GOT3 (cell line): ENCODE data around the gene CHRNE.
"Not testable (repeated sequence)": the region's sequence is repeated elsewhere in the genome, so short reads cannot be mapped to it uniquely, and the experiment has no call there.

ENCODE experiments used
- DNase-seq: peaks from one replicate; lab custom pipeline; 2025; ENCODE audit warnings: mixed read lengths; lab: John Stamatoyannopoulos, UW

The CHRNE gene

DNA sequence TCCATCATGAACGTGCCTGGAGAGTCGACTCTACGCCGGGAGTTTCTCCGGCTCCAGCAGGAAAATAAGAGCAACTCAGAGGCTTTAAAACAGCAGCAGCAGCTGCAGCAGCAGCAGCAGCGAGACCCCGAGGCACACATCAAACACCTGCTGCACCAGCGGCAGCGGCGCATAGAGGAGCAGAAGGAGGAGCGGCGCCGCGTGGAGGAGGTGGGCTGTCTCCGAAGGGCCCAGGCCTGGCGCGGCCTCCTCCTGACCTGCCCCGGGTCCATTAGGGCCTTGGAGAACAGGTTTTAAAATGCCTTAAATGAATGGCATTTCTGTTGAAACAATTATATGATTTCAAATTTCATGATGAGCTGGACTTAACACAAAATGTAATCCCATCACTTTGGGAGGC lies 15.3 kb downstream of the CHRNE start:
- DNase-seq = no peak

DNA sequence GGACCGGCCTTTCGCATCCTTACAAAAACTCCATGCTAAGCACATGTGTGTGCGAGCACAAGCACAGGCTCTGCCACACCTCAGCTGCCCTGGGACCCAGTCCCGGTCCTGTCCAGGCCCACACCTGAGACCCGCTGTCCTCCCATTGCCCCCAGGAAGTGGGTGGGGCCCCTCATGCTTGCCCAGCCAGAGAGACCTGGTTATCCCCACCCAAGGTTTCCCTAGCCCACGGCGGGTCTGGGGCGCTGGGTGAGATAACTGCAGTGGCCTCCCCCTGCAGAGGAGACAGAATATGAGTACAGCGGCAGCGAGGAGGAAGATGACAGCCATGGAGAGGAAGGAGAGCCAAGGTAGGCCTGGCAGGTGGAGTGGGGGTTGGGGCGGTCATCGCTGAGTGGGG lies 16.1 kb downstream of the CHRNE start:
- DNase-seq = no peak

DNA sequence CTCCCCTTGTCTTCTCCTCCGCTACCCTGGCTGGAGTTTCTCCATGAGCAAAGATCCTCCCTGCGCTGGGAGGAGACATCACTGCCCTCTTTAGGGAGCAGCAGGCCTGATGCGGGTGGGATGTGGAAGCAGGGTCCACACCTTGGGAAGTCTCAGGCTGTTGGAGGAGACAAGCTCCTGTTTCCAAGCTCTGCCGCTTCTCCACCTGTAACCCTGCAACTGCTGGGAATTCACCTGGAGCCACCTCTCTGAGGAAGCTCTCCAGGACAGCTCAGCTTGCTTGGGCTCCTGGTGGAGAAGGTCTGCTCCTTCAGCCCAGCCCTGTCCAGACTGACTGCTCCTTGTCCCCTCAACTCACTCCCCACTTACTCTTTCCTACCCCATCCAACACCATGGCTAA lies 18.4 kb downstream of the CHRNE start:
- no peak for DNase-seq

DNA sequence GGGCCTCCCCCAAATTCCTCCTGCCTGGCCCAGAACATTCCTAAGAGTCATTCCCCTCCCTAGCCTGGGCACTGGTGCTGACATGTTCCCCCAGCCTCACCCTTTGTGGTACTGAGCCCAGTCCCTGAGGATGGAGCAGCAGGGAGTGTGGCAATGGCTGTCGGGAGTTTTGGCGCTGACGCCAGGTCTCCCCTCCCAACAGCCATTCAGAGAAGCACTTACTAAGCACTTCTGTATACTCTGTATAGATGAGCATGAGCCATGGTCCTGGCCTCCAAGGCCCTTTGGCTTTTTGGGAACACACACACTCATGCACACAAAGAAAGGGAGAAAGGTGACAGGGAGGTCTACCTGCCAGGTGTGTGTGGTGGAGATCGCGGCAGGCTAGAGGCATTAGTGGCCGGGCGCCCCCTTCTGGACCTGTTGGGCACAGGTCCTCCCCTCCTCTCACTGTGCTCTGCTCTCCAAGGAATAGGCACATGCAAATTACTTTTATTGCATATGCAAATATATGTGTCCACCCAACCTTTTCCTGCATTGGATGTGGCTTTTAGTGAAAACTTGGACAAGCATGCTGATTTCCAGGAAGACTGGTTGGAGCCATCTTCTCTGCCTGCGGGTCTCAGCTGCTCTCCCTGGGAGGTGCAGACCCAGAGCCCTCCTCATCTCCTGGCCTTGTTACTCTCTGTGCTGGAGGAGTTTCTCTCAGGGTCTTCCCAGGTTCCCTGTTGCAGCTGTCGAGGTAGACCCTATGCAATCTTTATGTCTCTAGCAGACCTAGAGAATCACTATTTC lies 20.9 kb downstream of the CHRNE start:
- no peak for DNase-seq

GRCh38 chr17:4880857-4881256 lies 22.0 kb downstream of the CHRNE start:
- no peak for DNase-seq

- no peak for DNase-seq
Observed at GRCh38 chr17:4879601-4880000, 23.3 kb downstream of the CHRNE start.

GRCh38 chr17:4877089-4877488 lies 25.8 kb downstream of the CHRNE start:
- DNase-seq = no peak

DNA sequence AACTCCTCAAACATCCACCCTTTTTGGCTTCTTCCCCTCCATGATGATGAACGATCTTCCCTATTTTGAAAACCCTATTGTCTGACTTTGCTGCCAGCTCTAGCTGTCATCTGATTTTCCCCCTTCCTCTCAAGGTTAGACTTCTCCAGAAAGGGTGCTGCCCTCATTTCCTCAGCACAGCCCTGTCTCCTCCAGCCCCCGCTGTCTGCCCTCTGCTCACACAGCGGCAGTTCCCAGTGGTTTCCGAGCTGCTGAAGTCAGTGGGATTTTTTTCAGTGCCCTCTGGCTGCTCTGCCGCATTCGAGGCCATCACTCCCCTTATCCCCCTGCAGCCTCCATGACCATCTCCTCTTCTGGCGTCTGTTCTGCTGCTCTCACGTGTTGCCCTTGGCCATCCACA lies 30.1 kb downstream of the CHRNE start:
- DNase-seq = no peak

- DNase-seq = no peak
Observed at GRCh38 chr17:4870855-4871254, 32.0 kb downstream of the CHRNE start.

GRCh38 chr17:4869058-4869998 lies 33.6 kb downstream of the CHRNE start:
- not testable (repeated sequence) for DNase-seq

DNA sequence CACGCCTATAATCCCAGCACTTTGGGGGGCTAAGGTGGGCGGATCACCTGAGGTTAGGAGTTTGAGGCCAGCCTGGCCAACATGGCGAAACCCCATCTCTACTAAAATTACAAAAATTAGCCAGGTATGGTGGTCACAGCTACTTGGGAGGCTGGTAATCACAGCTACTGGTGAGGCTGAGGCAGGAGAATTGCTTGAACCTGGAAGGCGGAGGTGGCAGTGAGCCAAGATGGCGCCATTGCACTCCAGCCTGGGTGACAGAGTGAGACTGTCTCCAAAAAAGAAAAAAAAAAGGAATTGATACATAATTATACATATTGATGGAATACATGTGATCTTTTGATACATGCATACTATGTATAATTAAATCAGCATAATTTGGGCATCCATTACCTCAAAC lies 35.4 kb downstream of the CHRNE start:
- DNase-seq = not testable (repeated sequence)

GRCh38 chr17:4863321-4863720 lies 39.6 kb downstream of the CHRNE start:
- no peak for DNase-seq

GRCh38 chr17:4862720-4863119 lies 40.2 kb downstream of the CHRNE start:
- no peak for DNase-seq

DNA sequence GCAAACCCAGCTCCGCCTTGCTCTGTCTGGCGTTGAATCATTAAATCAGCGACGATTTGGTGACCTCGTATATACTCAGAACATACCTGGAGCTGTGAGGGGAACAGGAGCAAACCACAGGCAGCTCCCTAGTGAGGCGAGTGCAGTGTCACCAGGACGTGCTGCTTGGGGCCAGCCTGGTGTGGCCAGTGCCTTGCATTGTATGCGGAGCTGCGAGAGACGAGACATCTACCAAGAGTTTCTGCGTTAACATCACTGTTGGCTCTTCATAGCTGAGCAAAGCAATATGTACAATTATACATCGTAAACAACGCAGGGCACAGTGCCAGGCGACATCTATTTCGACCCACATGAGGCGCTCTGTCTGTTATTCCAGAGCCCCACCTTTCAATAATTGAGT lies 41.8 kb downstream of the CHRNE start:
- DNase-seq = no peak

DNA sequence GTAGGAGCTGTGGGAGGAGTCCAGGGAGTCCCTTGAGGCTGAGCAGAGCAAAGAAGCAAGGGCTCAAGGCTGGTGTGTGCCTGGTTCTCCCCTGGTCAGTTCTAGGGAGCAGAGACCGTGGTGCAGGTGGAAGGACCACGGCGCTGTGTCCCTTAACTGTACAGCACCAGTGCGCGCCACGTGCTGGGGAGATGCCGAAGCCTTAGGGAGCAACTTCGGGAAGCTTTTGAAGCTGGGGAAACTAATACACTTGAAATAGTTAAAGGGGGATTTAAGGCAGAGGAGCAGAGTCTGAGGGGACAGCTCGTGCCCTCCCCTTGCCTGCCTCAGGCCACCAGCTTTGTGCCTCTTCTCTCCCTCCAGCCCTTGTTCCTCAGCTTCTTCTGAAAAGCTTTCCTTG lies 42.2 kb downstream of the CHRNE start:
- no peak for DNase-seq

- no peak for DNase-seq
Observed at GRCh38 chr17:4859816-4860625, 42.9 kb downstream of the CHRNE start.

DNA sequence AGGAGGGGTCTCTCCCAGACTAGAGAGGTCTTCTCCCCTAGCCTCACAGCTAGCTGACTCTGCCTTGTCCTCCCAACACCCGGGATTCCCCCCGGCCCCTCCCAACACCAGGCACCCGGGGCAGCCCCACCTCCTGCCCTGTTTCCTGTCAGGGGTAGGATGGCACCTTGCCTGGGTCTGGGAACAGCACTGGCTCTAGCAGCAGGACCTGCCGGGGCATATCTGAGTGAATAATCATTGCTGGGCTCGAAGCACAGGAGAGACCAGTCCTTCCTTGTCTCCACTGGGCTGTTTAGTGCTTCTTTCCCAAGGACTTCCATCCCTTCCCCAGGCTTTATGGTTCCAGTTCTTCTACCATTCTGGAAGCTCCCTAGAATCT lies 44.0 kb downstream of the CHRNE start:
- DNase-seq = no peak

DNA sequence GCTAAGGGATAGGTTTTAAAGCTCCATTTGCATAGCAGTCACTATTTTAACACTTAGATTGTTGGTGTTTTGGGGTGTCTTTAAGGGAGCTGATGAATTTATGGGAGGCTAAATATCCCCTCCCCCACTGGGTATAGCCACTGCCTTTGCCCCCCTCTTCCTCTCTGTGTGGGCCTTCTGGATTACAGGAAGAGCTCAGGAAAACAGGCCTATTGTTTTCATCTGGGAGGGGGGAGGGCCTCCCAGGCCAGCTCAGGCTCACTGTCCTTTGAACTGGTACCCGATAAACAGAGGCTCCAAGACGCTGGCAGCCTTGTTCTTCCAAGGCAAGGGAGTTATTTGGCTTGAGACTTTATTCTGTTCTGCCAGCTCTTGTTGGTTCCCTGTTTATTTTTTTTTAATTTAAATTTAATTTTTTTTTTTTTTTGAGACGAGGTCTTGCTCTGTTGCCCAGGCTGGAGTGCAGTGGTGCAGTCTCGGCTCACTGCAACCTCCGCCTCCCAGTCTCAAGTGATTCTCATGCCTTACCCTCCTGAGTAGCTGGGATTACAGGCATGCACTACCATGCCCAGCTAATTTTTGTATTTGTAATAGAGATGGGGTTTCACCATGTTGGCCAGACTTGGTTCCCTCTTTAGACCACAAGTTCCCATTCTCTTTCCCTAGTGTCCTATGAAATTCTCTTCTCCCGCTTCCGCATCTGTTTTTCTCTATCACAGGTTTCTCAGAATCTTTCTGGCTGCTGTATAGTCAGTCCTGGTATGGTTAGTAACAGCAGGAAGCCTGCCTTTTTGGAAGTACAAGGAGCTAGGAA lies 44.6 kb downstream of the CHRNE start:
- DNase-seq = no peak

DNA sequence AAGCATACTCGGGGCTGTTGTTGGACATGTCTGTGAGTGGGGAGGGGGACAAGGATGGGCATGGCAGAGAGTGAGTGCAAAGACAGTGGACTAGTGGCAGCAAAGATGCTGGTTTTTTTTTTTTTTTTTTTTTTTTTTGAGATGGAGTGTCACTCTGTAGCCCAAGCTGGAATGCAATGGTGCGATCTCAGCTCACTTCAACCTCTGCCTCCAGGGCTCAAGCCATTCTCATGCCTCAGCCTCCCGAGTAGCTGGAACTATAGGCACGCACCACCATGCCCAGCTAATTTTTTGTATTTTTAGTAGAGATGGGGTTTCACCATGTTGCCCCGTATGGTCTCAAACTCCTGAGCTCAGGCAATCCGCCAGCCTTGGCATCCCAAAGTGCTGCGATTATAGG lies 45.6 kb downstream of the CHRNE start:
- DNase-seq = not testable (repeated sequence)

DNA sequence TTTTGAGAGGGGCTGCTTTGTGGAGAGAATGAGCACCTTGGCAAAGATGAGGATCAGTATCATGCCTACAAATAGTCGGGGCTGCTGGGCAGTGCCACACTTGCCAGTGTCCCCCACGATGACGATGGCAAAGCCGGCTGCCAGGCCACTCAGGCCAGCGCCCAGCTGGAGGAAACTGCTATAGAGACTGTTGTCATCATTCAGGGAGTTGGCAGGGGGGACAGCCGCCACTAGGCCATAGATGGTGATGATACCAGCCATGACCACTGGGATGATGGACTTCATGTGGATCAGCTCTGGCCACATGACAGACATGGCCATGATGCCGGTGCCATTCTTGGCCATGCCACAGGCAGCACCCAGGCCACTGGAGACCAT lies 46.0 kb downstream of the CHRNE start:
- DNase-seq = no peak

DNA sequence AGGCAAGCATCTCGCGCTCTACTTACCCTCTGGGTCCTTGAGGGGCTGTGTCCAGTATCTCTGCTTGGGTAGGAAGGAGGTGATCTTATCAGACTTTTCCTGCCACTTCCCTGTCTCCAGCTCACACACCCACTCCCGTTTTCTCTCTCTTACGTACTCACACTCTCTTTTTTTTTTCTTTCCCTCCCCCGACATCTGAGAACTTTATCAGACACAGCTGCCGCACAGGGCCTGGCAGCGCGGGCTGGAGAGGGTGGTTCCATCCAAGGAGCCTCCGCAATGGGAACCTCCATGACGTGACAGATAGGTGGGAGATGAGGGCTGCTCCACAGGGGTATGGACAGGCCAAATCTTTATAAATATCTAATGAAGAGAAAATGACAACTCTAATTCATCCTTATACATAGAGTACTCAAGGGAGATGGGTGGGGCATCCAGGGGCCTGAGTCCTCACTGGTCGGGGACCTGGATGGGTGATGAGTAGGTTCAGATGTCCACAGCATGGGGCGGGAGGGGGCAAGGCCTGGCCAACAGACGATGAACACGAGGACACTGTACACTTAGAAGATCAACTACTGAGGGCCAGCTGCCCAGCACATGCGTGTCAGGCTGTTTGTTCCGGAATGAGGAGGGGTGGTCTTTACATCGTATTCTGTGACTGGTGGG lies 46.5 kb downstream of the CHRNE start:
- no peak for DNase-seq
